Measurements from ENCODE around the gene ZNF491. TPM values are rescaled to one million over a fixed set of nuclear protein-coding genes. Genes with fewer than 3 reads are reported as not detected.

The ZNF491 gene
- total RNA-seq, result 5.6 and 7.5 TPM in 2 replicates

GRCh38 chr19:11798391-11799330 is at the start of gene ZNF491:
ZNF491 (plus strand) TSS chr19:11798523; CDS start chr19:11805954, 7,431 bp downstream.

GRCh38 chr19:11766597-11767591 is 31.4 kb upstream of the ZNF491 start, which contains the start of gene ZNF441:
ZNF441 (plus strand) TSS chr19:11767000; CDS start chr19:11767194, 194 bp downstream.

GRCh38 chr19:11814029-11814699 is 15.8 kb downstream of the ZNF491 start, which contains the start of gene ZNF440:
ZNF440 (plus strand) TSS chr19:11814273; CDS start chr19:11814448, 175 bp downstream.

GRCh38 chr19:11848594-11849469 is 50.5 kb downstream of the ZNF491 start, which contains the start of gene ZNF439:
ZNF439 (plus strand) TSS chr19:11848726; CDS start chr19:11848868, 142 bp downstream.

Other genes starting within 250 kb of the ZNF491 start
- gene ELOF1, start 239.3 kb upstream of the ZNF491 start, total RNA-seq, result 30.4 and 30.7 TPM in 2 replicates
- gene ACP5, start 220.9 kb upstream of the ZNF491 start, total RNA-seq, result 0.39 and 0.54 TPM in 2 replicates
- gene ZNF627, start 201.0 kb upstream of the ZNF491 start, total RNA-seq, result 15.0 and 21.1 TPM in 2 replicates
- 6.7 and 9.6 TPM in 2 replicates for gene ZNF823, start 59.6 kb upstream of the ZNF491 start, total RNA-seq
- 12.9 and 17.3 TPM in 2 replicates for gene ZNF441, start 31.5 kb upstream of the ZNF491 start, total RNA-seq
- 11.6 and 16.9 TPM in 2 replicates for gene ZNF440, start 15.8 kb downstream of the ZNF491 start, total RNA-seq
- 11.9 and 17.4 TPM in 2 replicates for gene ZNF439, start 50.2 kb downstream of the ZNF491 start, total RNA-seq
- gene ZNF69, start 89.3 kb downstream of the ZNF491 start, total RNA-seq, result 15.0 and 17.2 TPM in 2 replicates
- gene ZNF700, start 126.6 kb downstream of the ZNF491 start, total RNA-seq, result 8.8 and 13.6 TPM in 2 replicates
- gene ZNF763, start 166.5 kb downstream of the ZNF491 start, total RNA-seq, result 3.0 and 4.5 TPM in 2 replicates
- gene ZNF433, start 237.2 kb downstream of the ZNF491 start, total RNA-seq, result 5.9 and 6.8 TPM in 2 replicates

Measured in articular chondrocyte of knee joint (primary cell).